ENCODE measurements around the gene ANAPC16. TPM values are rescaled to one million over a fixed set of nuclear protein-coding genes. Genes with fewer than 3 reads are reported as not detected.

The ANAPC16 gene
- total RNA-seq, 1 experiment from 2014 or later: 129 TPM

DNA sequence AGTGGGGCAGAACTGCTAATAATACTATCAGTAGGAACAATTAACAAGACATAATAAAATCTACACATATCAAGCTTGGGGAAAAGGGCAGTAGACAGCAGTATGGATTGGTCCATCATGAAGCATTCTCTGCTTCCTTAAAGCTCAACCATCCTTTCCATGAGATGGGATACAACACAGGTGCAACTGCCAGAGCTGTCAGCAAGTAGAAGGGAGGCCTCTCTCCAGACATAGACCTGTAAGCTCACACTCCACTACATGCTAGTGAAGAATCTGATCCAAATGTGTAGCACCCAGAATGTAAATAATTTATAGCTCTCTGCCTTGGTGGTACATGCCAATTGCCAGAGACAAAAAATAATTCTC lies 41.5 kb upstream of the ANAPC16 start:
- Histone ChIP-seq H3K9ac (ENCODE audit: low read length) (peak overlapping the region; percentile 39), H2AFZ (ENCODE audit: low read length) (no peak overlapping the region), H3K27me3 (ENCODE audit: low read length) (no peaks in the 10 kb centered on the region), H3K36me3 (ENCODE audit: insufficient read depth, low read length) (0 out of 2 replicates have a peak, but pooled peaks cover 8% of the 10 kb centered on the region), H3K4me2 (ENCODE audit: low read depth, low read length, poor library complexity, severe bottlenecking) (peak overlapping the region; percentile 58), H3K4me3 (ENCODE audit: low read length) (peak overlapping the region; percentile 26), H3K4me1 (ENCODE audit: low read length) (peaks cover 45% of the 10 kb centered on the region), H3K79me2 (ENCODE audit: low read length) (no peaks in the 10 kb centered on the region), H4K20me1 (ENCODE audit: insufficient read depth, low read depth, low read length) (no peaks in the 10 kb centered on the region), H3K27ac (ENCODE audit: low read length) (peak overlapping the region; percentile 90), H3K9me3 (ENCODE audit: low read length) (no peaks in the 10 kb centered on the region), H3K9me2 (replicated peaks; ENCODE audit: insufficient read depth, low read length) (no peaks in the 10 kb centered on the region)
- no peak for DNase-seq

DNA sequence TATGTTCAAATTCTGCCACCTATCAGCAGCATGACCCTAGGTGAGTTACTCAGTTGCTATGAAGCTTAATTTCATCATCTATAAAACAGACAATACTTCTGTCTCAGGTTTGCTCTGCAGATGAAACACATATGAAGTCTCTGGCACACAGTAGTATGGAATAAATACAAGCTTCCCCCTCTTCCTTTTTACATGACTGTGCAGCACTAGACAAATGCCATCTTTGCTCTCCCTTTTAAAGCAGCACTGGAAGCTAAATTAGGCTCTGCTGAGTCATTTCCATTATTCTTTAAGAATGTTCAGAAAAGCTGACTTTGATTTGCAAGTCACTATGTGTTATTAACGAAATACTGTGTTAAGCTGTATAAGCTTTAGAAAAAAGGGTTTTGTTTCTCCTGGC lies 40.7 kb upstream of the ANAPC16 start:
- H3K9me3 ChIP-seq (ENCODE audit: low read length): no peaks in the 10 kb centered on the region
- H3K9ac ChIP-seq (ENCODE audit: low read length): peak overlapping the region; percentile 39
- H3K4me2 ChIP-seq (ENCODE audit: low read depth, low read length, poor library complexity, severe bottlenecking): peak overlapping the region; percentile 58
- no peaks in the 10 kb centered on the region for H3K9me2 ChIP-seq (replicated peaks; ENCODE audit: insufficient read depth, low read length)
- H3K27me3 ChIP-seq (ENCODE audit: low read length): no peaks in the 10 kb centered on the region
- peak; percentile 80 for DNase-seq
- peak overlapping the region; percentile 26 for H3K4me3 ChIP-seq (ENCODE audit: low read length)
- 0 out of 2 replicates have a peak overlapping the region, but pooled peaks have one; percentile 2 for H2AFZ ChIP-seq (ENCODE audit: low read length)
- peak overlapping the region; percentile 90 for H3K27ac ChIP-seq (ENCODE audit: low read length)
- H4K20me1 ChIP-seq (ENCODE audit: insufficient read depth, low read depth, low read length): no peaks in the 10 kb centered on the region
- no peaks in the 10 kb centered on the region for H3K79me2 ChIP-seq (ENCODE audit: low read length)
- H3K4me1 ChIP-seq (ENCODE audit: low read length): peaks cover 41% of the 10 kb centered on the region
- 0 out of 2 replicates have a peak, but pooled peaks cover 8% of the 10 kb centered on the region for H3K36me3 ChIP-seq (ENCODE audit: insufficient read depth, low read length)

DNA sequence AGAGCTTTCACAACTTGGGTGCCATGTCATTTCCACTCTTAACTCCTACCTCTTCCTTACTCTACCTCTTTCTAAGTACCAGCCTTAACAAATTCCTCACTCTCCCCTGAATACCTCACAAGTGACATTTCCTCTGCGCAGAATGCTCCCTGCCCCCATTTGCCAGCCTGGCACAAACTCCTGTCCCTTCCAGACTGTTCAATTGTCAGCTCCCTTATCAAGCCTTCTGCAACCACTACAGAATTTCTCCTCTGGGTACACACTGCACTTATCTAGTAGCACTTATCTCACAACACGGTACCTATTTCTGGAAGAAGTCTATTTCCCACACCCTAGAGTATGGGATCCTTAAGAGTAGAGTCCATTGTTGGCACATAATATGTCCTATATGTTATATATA lies 39.1 kb upstream of the ANAPC16 start:
- H3K4me2 ChIP-seq (ENCODE audit: low read depth, low read length, poor library complexity, severe bottlenecking): no peak overlapping the region
- H3K79me2 ChIP-seq (ENCODE audit: low read length): no peaks in the 10 kb centered on the region
- H3K9me3 ChIP-seq (ENCODE audit: low read length): no peaks in the 10 kb centered on the region
- H4K20me1 ChIP-seq (ENCODE audit: insufficient read depth, low read depth, low read length): no peaks in the 10 kb centered on the region
- H3K4me3 ChIP-seq (ENCODE audit: low read length): no peak overlapping the region
- H3K27me3 ChIP-seq (ENCODE audit: low read length): no peaks in the 10 kb centered on the region
- peak overlapping the region; percentile 90; the same call in 1 of the 2 replicates for H3K27ac ChIP-seq (ENCODE audit: low read length)
- H3K36me3 ChIP-seq (ENCODE audit: insufficient read depth, low read length): 0 out of 2 replicates have a peak, but pooled peaks cover 8% of the 10 kb centered on the region
- no peaks in the 10 kb centered on the region for H3K9me2 ChIP-seq (replicated peaks; ENCODE audit: insufficient read depth, low read length)
- no peak for DNase-seq
- no peak overlapping the region for H2AFZ ChIP-seq (ENCODE audit: low read length)
- H3K9ac ChIP-seq (ENCODE audit: low read length): no peak overlapping the region
- H3K4me1 ChIP-seq (ENCODE audit: low read length): peaks cover 38% of the 10 kb centered on the region

DNA sequence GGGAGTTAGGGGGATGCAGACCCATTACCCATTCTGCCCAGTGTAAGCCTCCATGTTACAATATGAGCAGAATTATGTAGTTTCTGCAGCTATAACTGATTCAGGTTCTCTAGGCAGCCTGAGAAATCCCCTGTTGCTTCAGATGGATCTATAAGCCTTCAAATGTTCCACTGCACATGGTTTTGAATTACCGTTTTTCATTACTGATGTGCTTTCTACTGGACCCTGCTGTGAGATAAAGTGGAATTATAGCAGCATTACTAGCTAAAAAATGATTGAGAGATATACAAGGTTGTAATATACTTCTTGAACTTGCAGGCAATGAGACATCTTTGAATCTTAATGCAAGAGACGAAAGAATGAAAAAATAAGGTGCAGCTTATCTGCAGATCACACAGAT lies 38.4 kb upstream of the ANAPC16 start:
- DNase-seq: no peak
- H3K27me3 ChIP-seq (ENCODE audit: low read length): no peaks in the 10 kb centered on the region
- H3K9ac ChIP-seq (ENCODE audit: low read length): no peak overlapping the region
- no peak overlapping the region for H3K4me3 ChIP-seq (ENCODE audit: low read length)
- H3K4me1 ChIP-seq (ENCODE audit: low read length): peaks cover 38% of the 10 kb centered on the region
- no peak overlapping the region for H3K4me2 ChIP-seq (ENCODE audit: low read depth, low read length, poor library complexity, severe bottlenecking)
- peak overlapping the region; percentile 90 for H3K27ac ChIP-seq (ENCODE audit: low read length)
- no peak overlapping the region for H2AFZ ChIP-seq (ENCODE audit: low read length)
- H4K20me1 ChIP-seq (ENCODE audit: insufficient read depth, low read depth, low read length): no peaks in the 10 kb centered on the region
- no peaks in the 10 kb centered on the region for H3K9me2 ChIP-seq (replicated peaks; ENCODE audit: insufficient read depth, low read length)
- no peaks in the 10 kb centered on the region for H3K79me2 ChIP-seq (ENCODE audit: low read length)
- H3K9me3 ChIP-seq (ENCODE audit: low read length): no peaks in the 10 kb centered on the region
- H3K36me3 ChIP-seq (ENCODE audit: insufficient read depth, low read length): 0 out of 2 replicates have a peak, but pooled peaks cover 13% of the 10 kb centered on the region

DNA sequence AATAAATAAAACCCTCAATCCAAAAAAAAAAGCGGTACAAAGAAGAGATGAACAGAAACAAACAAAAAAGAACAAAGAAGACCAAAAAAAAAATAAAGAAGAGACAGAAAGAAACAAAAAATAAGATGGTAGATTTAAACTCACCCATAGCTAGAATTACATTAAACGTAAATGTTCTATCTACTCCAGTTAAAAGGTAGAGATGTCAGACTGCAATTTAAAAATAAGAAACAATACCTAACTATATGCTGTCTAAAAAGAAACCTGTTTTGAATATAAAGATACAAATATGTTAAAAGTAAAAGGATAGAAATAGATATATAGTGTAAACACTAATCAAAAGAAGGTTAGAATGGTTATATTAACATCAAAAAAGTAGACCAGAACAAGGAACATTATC lies 31.7 kb upstream of the ANAPC16 start:
- Histone ChIP-seq H2AFZ (ENCODE audit: low read length) (no peak overlapping the region), H3K4me2 (ENCODE audit: low read depth, low read length, poor library complexity, severe bottlenecking) (no peak overlapping the region), H3K36me3 (ENCODE audit: insufficient read depth, low read length) (peaks cover 26% of the 10 kb centered on the region), H4K20me1 (ENCODE audit: insufficient read depth, low read depth, low read length) (no peaks in the 10 kb centered on the region), H3K9me3 (ENCODE audit: low read length) (peaks cover 8% of the 10 kb centered on the region), H3K9ac (ENCODE audit: low read length) (no peak overlapping the region), H3K4me1 (ENCODE audit: low read length) (no peaks in the 10 kb centered on the region), H3K9me2 (replicated peaks; ENCODE audit: insufficient read depth, low read length) (no peaks in the 10 kb centered on the region), H3K4me3 (ENCODE audit: low read length) (no peak overlapping the region), H3K79me2 (ENCODE audit: low read length) (peaks cover 6% of the 10 kb centered on the region; the same call in 1 of the 2 replicates), H3K27me3 (ENCODE audit: low read length) (no peaks in the 10 kb centered on the region), H3K27ac (ENCODE audit: low read length) (no peak overlapping the region)
- DNase-seq: no peak

DNA sequence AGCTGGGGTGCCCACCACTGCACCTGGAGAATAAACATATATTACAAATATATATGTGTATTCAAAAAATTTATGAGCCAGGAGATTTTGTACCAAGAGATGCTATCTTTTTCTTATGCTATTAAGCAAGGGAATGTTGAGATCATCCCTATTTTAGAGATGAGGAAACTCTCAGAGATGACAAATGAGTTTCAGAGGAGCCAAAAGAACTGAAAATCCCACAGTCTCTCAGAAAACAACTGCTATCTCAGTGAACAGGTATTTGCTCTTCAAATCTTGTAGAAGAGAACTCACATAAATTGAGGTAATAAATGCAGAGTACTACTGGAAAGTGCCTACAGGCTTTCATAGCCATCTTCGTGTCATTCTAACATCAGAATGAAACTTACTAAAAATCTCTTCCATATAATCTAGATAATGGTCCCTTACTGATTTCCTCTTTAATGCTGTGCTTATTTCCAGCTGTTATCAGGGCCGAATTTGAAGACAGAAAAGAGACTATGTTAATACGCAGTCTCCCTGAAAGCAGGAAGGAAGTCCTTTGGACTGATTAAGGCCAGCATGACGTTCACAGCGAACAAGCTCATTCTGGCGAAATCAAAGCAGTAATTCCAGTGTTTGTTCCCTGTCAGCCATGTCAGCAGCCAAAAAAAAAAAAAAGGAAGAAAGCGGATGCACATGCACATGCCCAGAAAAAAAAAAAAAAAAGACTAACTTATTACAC lies 29.4 kb upstream of the ANAPC16 start:
- DNase-seq: no peak
- peaks cover 6% of the 10 kb centered on the region; the same call in 1 of the 2 replicates for H3K79me2 ChIP-seq (ENCODE audit: low read length)
- H3K4me2 ChIP-seq (ENCODE audit: low read depth, low read length, poor library complexity, severe bottlenecking): no peak overlapping the region
- H3K9me3 ChIP-seq (ENCODE audit: low read length): peaks cover 8% of the 10 kb centered on the region
- no peak overlapping the region for H3K4me3 ChIP-seq (ENCODE audit: low read length)
- no peaks in the 10 kb centered on the region for H3K27me3 ChIP-seq (ENCODE audit: low read length)
- no peak overlapping the region for H3K9ac ChIP-seq (ENCODE audit: low read length)
- no peaks in the 10 kb centered on the region for H3K9me2 ChIP-seq (replicated peaks; ENCODE audit: insufficient read depth, low read length)
- no peak overlapping the region for H2AFZ ChIP-seq (ENCODE audit: low read length)
- peaks cover 26% of the 10 kb centered on the region for H3K36me3 ChIP-seq (ENCODE audit: insufficient read depth, low read length)
- H3K4me1 ChIP-seq (ENCODE audit: low read length): no peaks in the 10 kb centered on the region
- H3K27ac ChIP-seq (ENCODE audit: low read length): no peak overlapping the region
- H4K20me1 ChIP-seq (ENCODE audit: insufficient read depth, low read depth, low read length): no peaks in the 10 kb centered on the region

DNA sequence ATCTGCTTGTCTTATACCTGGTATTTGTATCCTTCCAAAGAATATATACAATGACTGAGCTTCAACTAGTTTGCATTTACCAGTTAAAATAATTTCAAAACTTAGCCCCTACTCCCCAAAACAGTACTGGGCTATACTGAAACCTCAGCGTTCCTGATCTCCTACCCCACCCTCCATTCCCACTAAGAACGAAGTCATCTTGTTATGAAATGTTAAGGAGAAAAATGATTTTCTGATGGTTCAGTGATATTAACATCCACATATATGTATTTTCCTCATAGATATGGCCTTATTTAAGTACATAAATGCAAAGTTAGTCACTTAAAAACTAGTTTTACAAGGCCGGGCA lies 28.9 kb upstream of the ANAPC16 start:
- Histone ChIP-seq H3K9ac (ENCODE audit: low read length) (no peak overlapping the region), H3K36me3 (ENCODE audit: insufficient read depth, low read length) (peaks cover 24% of the 10 kb centered on the region), H3K9me3 (ENCODE audit: low read length) (peaks cover 8% of the 10 kb centered on the region), H3K27ac (ENCODE audit: low read length) (no peak overlapping the region), H3K9me2 (replicated peaks; ENCODE audit: insufficient read depth, low read length) (no peaks in the 10 kb centered on the region), H3K4me1 (ENCODE audit: low read length) (no peaks in the 10 kb centered on the region), H2AFZ (ENCODE audit: low read length) (no peak overlapping the region), H3K27me3 (ENCODE audit: low read length) (no peaks in the 10 kb centered on the region), H3K4me3 (ENCODE audit: low read length) (no peak overlapping the region), H3K79me2 (ENCODE audit: low read length) (peaks cover 6% of the 10 kb centered on the region; the same call in 1 of the 2 replicates), H4K20me1 (ENCODE audit: insufficient read depth, low read depth, low read length) (no peaks in the 10 kb centered on the region), H3K4me2 (ENCODE audit: low read depth, low read length, poor library complexity, severe bottlenecking) (no peak overlapping the region)
- DNase-seq: no peak

DNA sequence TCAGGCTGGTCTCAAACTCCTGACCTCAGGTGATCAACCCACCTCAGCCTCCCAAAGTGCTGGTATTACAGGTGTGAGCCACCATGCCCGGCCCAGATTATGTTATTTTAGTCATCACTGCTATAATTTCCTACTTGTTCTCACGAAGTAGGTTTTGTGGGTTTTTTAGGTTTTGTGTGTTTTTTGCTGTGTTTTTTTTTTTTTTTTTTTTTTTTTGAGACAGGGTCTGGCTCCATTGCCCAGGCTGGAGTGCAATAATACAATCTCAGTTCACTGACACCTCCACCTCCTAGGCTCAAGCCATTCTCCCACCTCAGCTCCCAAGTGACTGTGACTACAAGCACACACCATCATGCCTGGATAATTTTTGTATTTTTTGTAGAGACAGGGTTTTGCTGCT lies 20.9 kb upstream of the ANAPC16 start:
- no peak overlapping the region for H2AFZ ChIP-seq (ENCODE audit: low read length)
- H4K20me1 ChIP-seq (ENCODE audit: insufficient read depth, low read depth, low read length): no peaks in the 10 kb centered on the region
- H3K79me2 ChIP-seq (ENCODE audit: low read length): peaks cover 3% of the 10 kb centered on the region; the same call in 1 of the 2 replicates
- no peaks in the 10 kb centered on the region for H3K4me1 ChIP-seq (ENCODE audit: low read length)
- no peaks in the 10 kb centered on the region for H3K9me3 ChIP-seq (ENCODE audit: low read length)
- no peak overlapping the region for H3K27ac ChIP-seq (ENCODE audit: low read length)
- no peak overlapping the region for H3K4me2 ChIP-seq (ENCODE audit: low read depth, low read length, poor library complexity, severe bottlenecking)
- no peak overlapping the region for H3K4me3 ChIP-seq (ENCODE audit: low read length)
- no peak for DNase-seq
- no peaks in the 10 kb centered on the region for H3K9me2 ChIP-seq (replicated peaks; ENCODE audit: insufficient read depth, low read length)
- peaks cover 14% of the 10 kb centered on the region; the same call in 1 of the 2 replicates for H3K36me3 ChIP-seq (ENCODE audit: insufficient read depth, low read length)
- H3K27me3 ChIP-seq (ENCODE audit: low read length): no peaks in the 10 kb centered on the region
- no peak overlapping the region for H3K9ac ChIP-seq (ENCODE audit: low read length)
